A549 treated with Mapracorat at 1 μM for 4 hours (cell line): ENCODE results near the gene TRPC4. TPM values are rescaled to one million over a fixed set of nuclear protein-coding genes. Genes with fewer than 3 reads are reported as not detected.

ENCODE experiments used
- total RNA-seq: library from RNA; stranded (reverse); fragments of 200-300 nt; extraction: Qiagen RNA extraction; gene quantifications from 5 replicates; pipeline ENCODE4 v1.2.3, GENCODE V29; 2022

The TRPC4 gene
- total RNA-seq, result not detected in 5 replicates

DNA sequence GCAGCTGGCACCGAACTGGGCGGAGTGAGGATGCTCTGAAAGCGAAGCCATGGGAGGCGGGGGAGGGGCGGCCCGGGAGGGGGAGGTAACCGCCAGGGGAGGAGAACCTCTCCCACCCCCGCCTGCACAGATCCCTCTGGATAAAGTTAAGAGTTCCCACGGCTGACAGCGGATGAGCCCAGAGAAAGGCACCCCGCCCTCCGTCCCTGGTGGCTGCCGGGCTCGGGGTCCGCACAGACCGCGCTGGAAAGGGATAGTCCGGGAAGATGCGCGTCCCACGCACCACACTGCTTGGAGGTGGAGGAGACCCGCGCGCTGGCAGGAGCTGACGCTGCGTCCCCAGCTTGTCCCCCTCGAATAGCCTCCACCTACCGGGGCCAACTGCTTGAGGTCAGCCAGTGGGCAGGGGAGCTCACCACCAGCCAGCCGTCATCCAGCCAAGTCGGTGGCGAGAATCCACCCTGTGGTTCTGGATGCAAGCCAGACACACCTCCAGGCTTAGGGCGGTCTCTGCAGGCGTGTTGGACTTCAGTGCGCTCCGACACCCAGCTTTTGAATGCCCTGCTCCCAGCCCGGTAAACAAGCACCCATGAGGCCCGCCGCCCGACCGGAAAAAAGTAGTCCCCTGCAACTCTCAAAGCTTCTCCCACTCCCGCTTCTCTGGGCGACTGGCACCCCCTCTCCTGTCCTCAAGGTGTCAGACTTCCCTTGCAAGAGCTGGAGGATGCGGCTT is at the start of gene TRPC4:
TSS of gene TRPC4 (minus strand) at position 17 of the 733 bp plus-strand sequence. CDS start 86,439 bp downstream, outside the sequence.

DNA sequence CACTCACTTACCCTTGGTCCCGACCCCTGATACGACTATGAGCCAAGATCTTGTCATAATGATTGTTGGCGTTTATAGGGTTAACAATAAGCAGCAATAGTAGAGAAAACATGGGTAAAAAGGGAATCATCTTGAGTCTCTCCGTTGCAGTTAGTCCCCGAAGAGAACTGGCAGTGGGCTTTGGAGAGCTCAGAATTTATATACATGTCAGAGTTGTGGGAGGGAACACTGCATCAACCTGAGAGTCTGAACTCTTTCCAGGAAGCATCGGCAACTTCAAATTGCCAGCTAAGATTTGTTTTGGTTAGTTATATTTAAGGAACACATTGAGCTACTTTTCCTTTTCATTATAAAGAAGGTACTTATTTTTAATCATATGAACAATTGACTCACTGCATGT is 271.0 kb downstream of the TRPC4 start, which contains the start of gene POSTN:
TSS of gene POSTN (minus strand) at position 172 of the 400 bp plus-strand sequence. CDS start at position 130, 42 bp downstream.

